RPMI7951 (cell line): ENCODE data around the gene CREB3L4. TPM values are rescaled to one million over a fixed set of nuclear protein-coding genes. Genes with fewer than 3 reads are reported as not detected.
A peak's percentile ranks its signal among the peaks of the same experiment; 100 is the strongest.
"Not testable (repeated sequence)": the region's sequence is repeated elsewhere in the genome, so short reads cannot be mapped to it uniquely, and the experiment has no call there.

Source experiments
- DNase-seq: peaks from one replicate; pipeline ENCODE4 v3.0.0-alpha.2; 2012; ENCODE audit warnings: low read depth
- total RNA-seq: library from RNA; depleted of rRNA; stranded (reverse); fragments of >200 nt; shearing (Covaris generic); gene quantifications from 2 replicates; pipeline ENCODE4 v1.2.3, GENCODE V29; 2014

CREB3L4 gene
- total RNA-seq, 1 experiment from 2014 or later: 7.0 TPM

GRCh38 chr1:153958961-153959260, 8.8 kb upstream of the CREB3L4 start:
- no peak for DNase-seq

- DNase-seq: no peak
Observed at GRCh38 chr1:153959454-153959853, 8.2 kb upstream of the CREB3L4 start.

- DNase-seq: no peak
Observed at GRCh38 chr1:153960206-153960605, 7.5 kb upstream of the CREB3L4 start.

GRCh38 chr1:153961421-153961820, 6.3 kb upstream of the CREB3L4 start:
- no peak for DNase-seq

GRCh38 chr1:153962088-153963029, 5.3 kb upstream of the CREB3L4 start:
- peak; percentile 65 for DNase-seq

GRCh38 chr1:153963030-153963849, 4.5 kb upstream of the CREB3L4 start, which contains the start of gene SLC39A1:
SLC39A1 (minus strand) TSS chr1:153963537; CDS start chr1:153962715, 822 bp downstream.
- peak; percentile 93 for DNase-seq

- DNase-seq: peak; percentile 65
Observed at GRCh38 chr1:153963850-153964331, 3.8 kb upstream of the CREB3L4 start.

GRCh38 chr1:153968000-153968363, 280 bp downstream of the CREB3L4 start:
- DNase-seq: no peak

GRCh38 chr1:153968408-153968807, 706 bp downstream of the CREB3L4 start:
- DNase-seq: no peak

- DNase-seq: no peak
Observed at GRCh38 chr1:153968972-153969371, 1.3 kb downstream of the CREB3L4 start.

GRCh38 chr1:153970346-153970745, 2.6 kb downstream of the CREB3L4 start:
- DNase-seq: no peak

GRCh38 chr1:153973071-153973470, 5.4 kb downstream of the CREB3L4 start:
- no peak for DNase-seq

GRCh38 chr1:153973525-153973924, 5.8 kb downstream of the CREB3L4 start:
- DNase-seq: no peak

GRCh38 chr1:153976819-153977249, 9.1 kb downstream of the CREB3L4 start:
- no peak for DNase-seq

GRCh38 chr1:153977250-153978240, 9.8 kb downstream of the CREB3L4 start, which contains the start of gene JTB:
JTB (minus strand) TSS chr1:153977674; CDS start chr1:153977252, 422 bp downstream.
- peak; percentile 74 for DNase-seq

- no peak for DNase-seq
Observed at GRCh38 chr1:153978274-153978909, 10.7 kb downstream of the CREB3L4 start.

GRCh38 chr1:153979091-153979490, 11.4 kb downstream of the CREB3L4 start:
- not testable (repeated sequence) for DNase-seq

GRCh38 chr1:153981735-153982134, 14.0 kb downstream of the CREB3L4 start:
- DNase-seq: not testable (repeated sequence)

GRCh38 chr1:153984123-153984894, 16.6 kb downstream of the CREB3L4 start:
- DNase-seq: no peak
